Measurements from ENCODE around the gene SLAMF1. TPM values are rescaled to one million over a fixed set of nuclear protein-coding genes. Genes with fewer than 3 reads are reported as not detected.

SLAMF1 gene
- total RNA-seq, 1 donor from 2014 or later, result not detected

- H3K36me3 Mint-ChIP-seq, result no peaks in the 10 kb centered on the region
- no peak overlapping the region for H3K9ac ChIP-seq
- H3K4me3 Mint-ChIP-seq, result no peak overlapping the region
- H3K27me3 Mint-ChIP-seq (ENCODE audit: insufficient read depth, low read depth), result no peaks in the 10 kb centered on the region
- H3K4me1 ChIP-seq, result no peaks in the 10 kb centered on the region
- no peaks in the 10 kb centered on the region for H3K27me3 ChIP-seq
- no peak overlapping the region for H2AFZ ChIP-seq (replicated peaks)
- H3K27ac ChIP-seq, result no peak overlapping the region
- H3F3A ChIP-seq (ENCODE audit: low read depth), result no peaks in the 10 kb centered on the region
- H3K9me3 Mint-ChIP-seq, result peaks cover 36% of the 10 kb centered on the region
- H4K20me1 ChIP-seq (ENCODE audit: low read depth), result no peaks in the 10 kb centered on the region
- no peak overlapping the region for H3K4me3 ChIP-seq
- H3K4me1 Mint-ChIP-seq, result peaks cover 20% of the 10 kb centered on the region
- DNase-seq (ENCODE audit: low spot score), result no peak
- peaks cover 5% of the 10 kb centered on the region for H3K9me3 ChIP-seq (ENCODE audit: low read depth)
- H3K36me3 ChIP-seq, result no peaks in the 10 kb centered on the region
- no peak overlapping the region for H3K27ac Mint-ChIP-seq
- no peak for TF ChIP-seq EZH2 (IDR thresholded peaks at IDR 0.05)
- TF ChIP-seq, protein P1, sequence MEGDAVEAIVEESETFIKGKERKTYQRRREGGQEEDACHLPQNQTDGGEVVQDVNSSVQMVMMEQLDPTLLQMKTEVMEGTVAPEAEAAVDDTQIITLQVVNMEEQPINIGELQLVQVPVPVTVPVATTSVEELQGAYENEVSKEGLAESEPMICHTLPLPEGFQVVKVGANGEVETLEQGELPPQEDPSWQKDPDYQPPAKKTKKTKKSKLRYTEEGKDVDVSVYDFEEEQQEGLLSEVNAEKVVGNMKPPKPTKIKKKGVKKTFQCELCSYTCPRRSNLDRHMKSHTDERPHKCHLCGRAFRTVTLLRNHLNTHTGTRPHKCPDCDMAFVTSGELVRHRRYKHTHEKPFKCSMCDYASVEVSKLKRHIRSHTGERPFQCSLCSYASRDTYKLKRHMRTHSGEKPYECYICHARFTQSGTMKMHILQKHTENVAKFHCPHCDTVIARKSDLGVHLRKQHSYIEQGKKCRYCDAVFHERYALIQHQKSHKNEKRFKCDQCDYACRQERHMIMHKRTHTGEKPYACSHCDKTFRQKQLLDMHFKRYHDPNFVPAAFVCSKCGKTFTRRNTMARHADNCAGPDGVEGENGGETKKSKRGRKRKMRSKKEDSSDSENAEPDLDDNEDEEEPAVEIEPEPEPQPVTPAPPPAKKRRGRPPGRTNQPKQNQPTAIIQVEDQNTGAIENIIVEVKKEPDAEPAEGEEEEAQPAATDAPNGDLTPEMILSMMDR (IDR thresholded peaks at IDR 0.05), result no peak
- TF ChIP-seq EZH2phosphoT487 (IDR thresholded peaks at IDR 0.05), result no peak
- H3K79me2 ChIP-seq (ENCODE audit: low read depth), result no peaks in the 10 kb centered on the region
- no peak overlapping the region for H3K4me2 ChIP-seq
These were observed 41.6 kb downstream of the SLAMF1 start for GRCh38 chr1:160605205-160605604.

- TF ChIP-seq EZH2 (IDR thresholded peaks at IDR 0.05) (no peak), EZH2phosphoT487 (IDR thresholded peaks at IDR 0.05) (no peak)
- TF ChIP-seq, protein P1 (IDR thresholded peaks at IDR 0.05), result no peak
- Histone ChIP-seq H3K36me3 (no peaks in the 10 kb centered on the region), H3K4me1 (no peaks in the 10 kb centered on the region), H3K4me3 (no peak overlapping the region), H4K20me1 (ENCODE audit: low read depth) (no peaks in the 10 kb centered on the region), H3K4me2 (no peak overlapping the region), H3K79me2 (ENCODE audit: low read depth) (no peaks in the 10 kb centered on the region), H3F3A (ENCODE audit: low read depth) (no peaks in the 10 kb centered on the region), H3K9me3 (ENCODE audit: low read depth) (no peaks in the 10 kb centered on the region), H3K9ac (no peak overlapping the region), H2AFZ (replicated peaks) (no peak overlapping the region), H3K27ac (no peak overlapping the region), H3K27me3 (no peaks in the 10 kb centered on the region)
- Mint-ChIP-seq H3K27ac (no peak overlapping the region), H3K9me3 (peaks cover 24% of the 10 kb centered on the region), H3K4me1 (no peaks in the 10 kb centered on the region), H3K4me3 (no peak overlapping the region), H3K27me3 (ENCODE audit: insufficient read depth, low read depth) (peaks cover 2% of the 10 kb centered on the region), H3K36me3 (no peaks in the 10 kb centered on the region)
- no peak for DNase-seq (ENCODE audit: low spot score)
These were observed 49.1 kb downstream of the SLAMF1 start for GRCh38 chr1:160597705-160598104.

DNA sequence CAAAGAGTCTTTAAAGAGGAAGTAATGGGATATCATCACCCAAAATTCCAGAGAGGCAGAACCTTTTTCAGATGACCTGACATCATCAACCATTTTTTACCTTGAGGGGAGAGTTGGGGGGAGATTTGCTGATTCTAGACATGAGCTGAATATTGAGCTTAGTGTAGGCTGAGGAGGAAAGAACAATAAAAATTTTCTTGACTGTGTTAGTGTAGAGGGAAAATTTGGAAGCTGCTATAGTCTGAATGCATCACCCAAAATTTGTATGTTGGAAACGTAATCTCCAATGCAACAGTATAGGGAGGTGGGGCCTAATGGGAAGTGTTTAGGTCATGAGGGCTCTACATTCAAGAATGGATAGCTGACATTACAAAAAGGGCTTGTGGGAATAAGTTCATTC lies 49.8 kb downstream of the SLAMF1 start:
- Mint-ChIP-seq H3K36me3 (no peaks in the 10 kb centered on the region), H3K4me3 (no peak overlapping the region), H3K27me3 (ENCODE audit: insufficient read depth, low read depth) (peaks cover 2% of the 10 kb centered on the region), H3K4me1 (no peaks in the 10 kb centered on the region), H3K9me3 (peaks cover 22% of the 10 kb centered on the region), H3K27ac (no peak overlapping the region)
- H3K4me2 ChIP-seq, result no peak overlapping the region
- H4K20me1 ChIP-seq (ENCODE audit: low read depth), result no peaks in the 10 kb centered on the region
- no peaks in the 10 kb centered on the region for H3K36me3 ChIP-seq
- no peak for DNase-seq (ENCODE audit: low spot score)
- no peaks in the 10 kb centered on the region for H3K9me3 ChIP-seq (ENCODE audit: low read depth)
- H3F3A ChIP-seq (ENCODE audit: low read depth), result no peaks in the 10 kb centered on the region
- no peaks in the 10 kb centered on the region for H3K79me2 ChIP-seq (ENCODE audit: low read depth)
- H3K4me1 ChIP-seq, result no peaks in the 10 kb centered on the region
- H3K4me3 ChIP-seq, result no peak overlapping the region
- H3K27ac ChIP-seq, result no peak overlapping the region
- no peak overlapping the region for H2AFZ ChIP-seq (replicated peaks)
- TF ChIP-seq EZH2phosphoT487 (IDR thresholded peaks at IDR 0.05) (no peak), EZH2 (IDR thresholded peaks at IDR 0.05) (no peak)
- TF ChIP-seq, protein P1 (IDR thresholded peaks at IDR 0.05), result no peak
- no peaks in the 10 kb centered on the region for H3K27me3 ChIP-seq
- H3K9ac ChIP-seq, result no peak overlapping the region
